Right renal cortex interstitium (tissue), 3 donors: ENCODE data around the gene NOXO1. TPM values are rescaled to one million over a fixed set of nuclear protein-coding genes. Genes with fewer than 3 reads are reported as not detected.

Experiments
- DNase-seq, 3 donors: peaks; one replicate each; pipeline ENCODE4 v3.0.0-alpha.2; 2013; ENCODE audit warnings: low read depth in 3 of 3, low spot score in 2 of 3
- polyA plus RNA-seq, 3 donors: library from polyadenylated mRNA; unstranded; fragments of 120-200 nt; gene quantifications; one replicate each; pipeline ENCODE4 v1.2.1, GENCODE V29; 2013; ENCODE audit not compliant: insufficient read length in 3 of 3

NOXO1 gene
- polyA plus RNA-seq, 3 donors, result 0.37 to 0.79 (median 0.60) TPM

GRCh38 chr16:1982013-1982433 is 754 bp upstream of the NOXO1 start:
- no peak for DNase-seq

- DNase-seq, result no peak
Observed at GRCh38 chr16:1980770-1981087, 540 bp downstream of the NOXO1 start.

GRCh38 chr16:1980030-1980769 is 1.1 kb downstream of the NOXO1 start:
- no peak for DNase-seq

- no peak for DNase-seq
Observed at GRCh38 chr16:1979271-1980029, 1.8 kb downstream of the NOXO1 start.

GRCh38 chr16:1978476-1979120 is 2.7 kb downstream of the NOXO1 start:
- DNase-seq, result no peak

GRCh38 chr16:1977875-1978268 is 3.4 kb downstream of the NOXO1 start:
- DNase-seq, result no peak

- DNase-seq, result no peak
Observed at GRCh38 chr16:1976951-1977874, 4.1 kb downstream of the NOXO1 start.

- no peak for DNase-seq
Observed at GRCh38 chr16:1976216-1976520, 5.1 kb downstream of the NOXO1 start.

- DNase-seq, result no peak
Observed at GRCh38 chr16:1975432-1976215, 5.6 kb downstream of the NOXO1 start.

- no peak for DNase-seq
Observed at GRCh38 chr16:1974157-1975070, 6.9 kb downstream of the NOXO1 start.

- no peak for DNase-seq
Observed at GRCh38 chr16:1973461-1974156, 7.7 kb downstream of the NOXO1 start.

GRCh38 chr16:1972490-1972877 is 8.8 kb downstream of the NOXO1 start:
- DNase-seq, result no peak

- peak in 2 of 3 donors; percentile 83 to 86 for DNase-seq
Observed at GRCh38 chr16:1971796-1972489, 9.3 kb downstream of the NOXO1 start, which contains the start of gene TBL3. Gene TBL3, plus strand, starts transcription at chr16:1972053. Its CDS starts 112 bp downstream, at chr16:1972165.

GRCh38 chr16:1968146-1968953 is 12.9 kb downstream of the NOXO1 start:
- DNase-seq, result no peak

GRCh38 chr16:1966460-1966859 is 14.8 kb downstream of the NOXO1 start, which contains the start of gene RNF151:
Gene RNF151, plus strand, starts transcription at chr16:1966856. Its CDS starts 26 bp downstream, at chr16:1966882.
- no peak for DNase-seq

GRCh38 chr16:1965396-1966001 is 15.8 kb downstream of the NOXO1 start:
- DNase-seq, result no peak
